T-helper 22 cell (primary cell): ENCODE measurements around the gene ZP1.
"Not testable (repeated sequence)": the region's sequence is repeated elsewhere in the genome, so short reads cannot be mapped to it uniquely, and the experiment has no call there.

Source experiments
- DNase-seq: peaks from one replicate; pipeline ENCODE4 v3.0.0-alpha.2; 2020; ENCODE audit warnings: low read depth

Gene ZP1

GRCh38 chr11:60866911-60867870, at the start of gene ZP1:
Gene ZP1 (plus strand): TSS chr11:60867542. CDS start chr11:60867562, 20 bp downstream.
- DNase-seq: no peak

GRCh38 chr11:60818057-60818456, 49.3 kb upstream of the ZP1 start:
- DNase-seq: no peak

GRCh38 chr11:60821827-60822599, 45.3 kb upstream of the ZP1 start:
- no peak for DNase-seq

- DNase-seq: not testable (repeated sequence)
Observed at GRCh38 chr11:60823745-60824306, 43.5 kb upstream of the ZP1 start.

- no peak for DNase-seq
Observed at GRCh38 chr11:60825118-60825517, 42.2 kb upstream of the ZP1 start.

- no peak for DNase-seq
Observed at GRCh38 chr11:60825790-60826189, 41.6 kb upstream of the ZP1 start.

- DNase-seq: no peak
Observed at GRCh38 chr11:60830478-60831142, 36.7 kb upstream of the ZP1 start.

- DNase-seq: peak; percentile 48
Observed at GRCh38 chr11:60831143-60831500, 36.2 kb upstream of the ZP1 start.

GRCh38 chr11:60831501-60832079, 35.8 kb upstream of the ZP1 start:
- DNase-seq: no peak

- no peak for DNase-seq
Observed at GRCh38 chr11:60834742-60835533, 32.4 kb upstream of the ZP1 start.

GRCh38 chr11:60835534-60835846, 31.9 kb upstream of the ZP1 start:
- no peak for DNase-seq

- DNase-seq: no peak
Observed at GRCh38 chr11:60836866-60837515, 30.4 kb upstream of the ZP1 start.

GRCh38 chr11:60838132-60838531, 29.2 kb upstream of the ZP1 start:
- no peak for DNase-seq

GRCh38 chr11:60840470-60841430, 26.6 kb upstream of the ZP1 start:
- no peak for DNase-seq

GRCh38 chr11:60841797-60842667, 25.3 kb upstream of the ZP1 start, which contains the start of gene CCDC86:
Gene CCDC86 (plus strand): TSS chr11:60842113. CDS start chr11:60842125, 12 bp downstream.
- DNase-seq: peak; percentile 96

GRCh38 chr11:60842668-60843600, 24.4 kb upstream of the ZP1 start:
- no peak for DNase-seq
